Calu3 (cell line): Measurements from ENCODE around the gene YWHAE. TPM values are rescaled to one million over a fixed set of nuclear protein-coding genes. Genes with fewer than 3 reads are reported as not detected.

Experiments used
- BruUV-seq: library from RNA; stranded (reverse); fragments of 400-500 nt; replicated peaks from 2 replicates; lab custom pipeline; 2021; lab: Mats Ljungman, UMichigan
- CTCF ChIA-PET: fragments of 300-600 bp; sonication (Branson Sonifier 250); formaldehyde crosslinking; loops from one replicate; lab custom pipeline; 2022; ENCODE audit warnings: antibody characterized with exemption; lab: Charles Lee
- DNase-seq: peaks from one replicate; pipeline ENCODE4 v3.0.0; 2022
- H3K27ac Mint-ChIP-seq: one replicate; pipeline ENCODE4 v1.8.0; 2022; ENCODE audit warnings: mixed read lengths; ENCODE audit not compliant: unreplicated experiment
- H3K27me3 Mint-ChIP-seq: one replicate; pipeline ENCODE4 v1.8.0; 2022; ENCODE audit warnings: mixed read lengths; ENCODE audit not compliant: unreplicated experiment
- H3K36me3 Mint-ChIP-seq: one replicate; pipeline ENCODE4 v1.8.0; 2022; ENCODE audit warnings: mild to moderate bottlenecking, moderate library complexity, mixed read lengths; ENCODE audit not compliant: insufficient read depth, unreplicated experiment
- H3K4me1 Mint-ChIP-seq: one replicate; pipeline ENCODE4 v1.8.0; 2022; ENCODE audit warnings: mild to moderate bottlenecking, low read depth, mixed read lengths; ENCODE audit not compliant: unreplicated experiment
- H3K4me3 Mint-ChIP-seq: one replicate; pipeline ENCODE4 v1.8.0; 2022; ENCODE audit warnings: mild to moderate bottlenecking, low read depth, moderate library complexity, mixed read lengths; ENCODE audit not compliant: unreplicated experiment
- H3K9me3 Mint-ChIP-seq: one replicate; pipeline ENCODE4 v1.8.0; 2022; ENCODE audit warnings: low read depth, mixed read lengths; ENCODE audit not compliant: unreplicated experiment
- CTCF ChIP-seq: fragments of 200-600 bp; IDR thresholded peaks from one replicate; pipeline ENCODE4 v1.8.0; 2022; ENCODE audit warnings: antibody characterized with exemption; ENCODE audit not compliant: unreplicated experiment
- intact Hi-C: fragments of 100-400 bp; cut with micrococcal nuclease; formaldehyde crosslinking; loops from one replicate; pipeline ENCODE4 v1.10.0; 2022; ENCODE audit not compliant: unreplicated experiment
- total RNA-seq: library from RNA; stranded (reverse); gene quantifications from 2 replicates; pipeline ENCODE4 v1.2.3, GENCODE V29; 2022

The YWHAE gene
- total RNA-seq, 1 experiment from 2014 or later, result 504 TPM

- Mint-ChIP-seq H3K27me3 (peaks cover 13% of the 10 kb centered on the region), H3K27ac (no peak overlapping the region), H3K4me3 (no peak overlapping the region), H3K4me1 (no peaks in the 10 kb centered on the region), H3K36me3 (no peaks in the 10 kb centered on the region), H3K9me3 (no peaks in the 10 kb centered on the region)
- no peak for DNase-seq
- no peak for TF ChIP-seq CTCF
- CTCF ChIA-PET, result no interaction called here
- BruUV-seq, result no TSS peak
- intact Hi-C loops, result no loop called here
Observed at GRCh38 chr17:1328437-1328836, 71.6 kb downstream of the YWHAE start.

- no peak for TF ChIP-seq CTCF
- Mint-ChIP-seq H3K27me3 (peaks cover 13% of the 10 kb centered on the region), H3K9me3 (no peaks in the 10 kb centered on the region), H3K27ac (no peak overlapping the region), H3K4me3 (no peak overlapping the region), H3K36me3 (no peaks in the 10 kb centered on the region), H3K4me1 (no peaks in the 10 kb centered on the region)
- CTCF ChIA-PET, result no interaction called here
- intact Hi-C loops, result no loop called here
- no TSS peak for BruUV-seq
- DNase-seq, result no peak
Observed at GRCh38 chr17:1325766-1326165, 74.3 kb downstream of the YWHAE start.

GRCh38 chr17:1324201-1324771, 75.7 kb downstream of the YWHAE start:
- no TSS peak for BruUV-seq
- Mint-ChIP-seq H3K27ac (no peak overlapping the region), H3K4me3 (no peak overlapping the region), H3K4me1 (no peaks in the 10 kb centered on the region), H3K36me3 (no peaks in the 10 kb centered on the region), H3K27me3 (peaks cover 13% of the 10 kb centered on the region), H3K9me3 (no peaks in the 10 kb centered on the region)
- intact Hi-C loops, result no loop called here
- TF ChIP-seq CTCF, result no peak
- CTCF ChIA-PET, result interaction anchor here (0.7 kb wide), 1 partner anchor 412 kb away, joined by 3 read pairs; no protein-coding TSS in a partner anchor
- no peak for DNase-seq

- Mint-ChIP-seq H3K9me3 (no peaks in the 10 kb centered on the region), H3K4me1 (no peaks in the 10 kb centered on the region), H3K4me3 (no peak overlapping the region), H3K36me3 (no peaks in the 10 kb centered on the region), H3K27ac (no peak overlapping the region), H3K27me3 (peaks cover 13% of the 10 kb centered on the region)
- no TSS peak for BruUV-seq
- CTCF ChIA-PET, result no interaction called here
- no peak for TF ChIP-seq CTCF
- DNase-seq, result no peak
- intact Hi-C loops, result no loop called here
Observed at GRCh38 chr17:1323336-1323735, 76.7 kb downstream of the YWHAE start.
